ENCODE measurements around the gene ALDH6A1.
"Not testable (repeated sequence)": the region's sequence is repeated elsewhere in the genome, so short reads cannot be mapped to it uniquely, and the experiment has no call there.

Gene ALDH6A1

GRCh38 chr14:74084277-74085046, at the start of gene ALDH6A1, which contains the start of gene LIN52:
Gene ALDH6A1, minus strand, starts transcription at chr14:74084453. Its CDS starts 59 bp downstream, at chr14:74084394.
Gene LIN52, plus strand, starts transcription at chr14:74084956. Its CDS starts 19 bp downstream, at chr14:74084975.
- peak; percentile 99 for DNase-seq

GRCh38 chr14:74127634-74128033, 43.4 kb upstream of the ALDH6A1 start:
- DNase-seq, result no peak

GRCh38 chr14:74126315-74127013, 42.2 kb upstream of the ALDH6A1 start:
- DNase-seq, result no peak

GRCh38 chr14:74125487-74125886, 41.2 kb upstream of the ALDH6A1 start:
- DNase-seq, result not testable (repeated sequence)

- DNase-seq, result not testable (repeated sequence)
These were observed 27.4 kb upstream of the ALDH6A1 start for GRCh38 chr14:74111395-74112216.

GRCh38 chr14:74109369-74109768, 25.1 kb upstream of the ALDH6A1 start:
- DNase-seq, result no peak

- no peak for DNase-seq
These were observed 21.1 kb upstream of the ALDH6A1 start for GRCh38 chr14:74105381-74105780.

- no peak for DNase-seq
These were observed 5.2 kb upstream of the ALDH6A1 start for GRCh38 chr14:74089251-74090020.

GRCh38 chr14:74085828-74086227, 1.6 kb upstream of the ALDH6A1 start:
- no peak for DNase-seq

- DNase-seq, result peak; percentile 45
These were observed 889 bp upstream of the ALDH6A1 start for GRCh38 chr14:74085047-74085637.

GRCh38 chr14:74083784-74084276, 423 bp downstream of the ALDH6A1 start:
- DNase-seq, result no peak

- DNase-seq, result no peak
These were observed 1.1 kb downstream of the ALDH6A1 start for GRCh38 chr14:74083161-74083560.

GRCh38 chr14:74081491-74081890, 2.8 kb downstream of the ALDH6A1 start:
- no peak for DNase-seq

- no peak for DNase-seq
These were observed 3.3 kb downstream of the ALDH6A1 start for GRCh38 chr14:74080820-74081460.

GRCh38 chr14:74077401-74077800, 6.9 kb downstream of the ALDH6A1 start:
- DNase-seq, result no peak

GRCh38 chr14:74065746-74066575, 18.3 kb downstream of the ALDH6A1 start:
- DNase-seq, result no peak

GRCh38 chr14:74064883-74065282, 19.4 kb downstream of the ALDH6A1 start:
- no peak for DNase-seq

GRCh38 chr14:74064426-74064825, 19.8 kb downstream of the ALDH6A1 start:
- no peak for DNase-seq

GRCh38 chr14:74062809-74063150, 21.5 kb downstream of the ALDH6A1 start:
- DNase-seq, result no peak

GRCh38 chr14:74049876-74050495, 34.3 kb downstream of the ALDH6A1 start:
- DNase-seq, result no peak
